PC-9 (cell line): Measurements from ENCODE around the gene ADAM19.

Experiments
- EZH2 ChIP-seq: fragments of 200-600 bp; sonication (generic); IDR thresholded peaks from 2 replicates; pipeline ENCODE4 v1.8.0; 2017; ENCODE audit warnings: antibody characterized with exemption, low read depth
- TF ChIP-seq, protein P1 (sequence below): fragments of 200-600 bp; sonication (generic); conservative IDR thresholded peaks from 2 replicates; pipeline ENCODE4 v1.6.1; 2017; ENCODE audit warnings: mixed run types, antibody characterized with exemption, mild to moderate bottlenecking, moderate library complexity

DNA sequence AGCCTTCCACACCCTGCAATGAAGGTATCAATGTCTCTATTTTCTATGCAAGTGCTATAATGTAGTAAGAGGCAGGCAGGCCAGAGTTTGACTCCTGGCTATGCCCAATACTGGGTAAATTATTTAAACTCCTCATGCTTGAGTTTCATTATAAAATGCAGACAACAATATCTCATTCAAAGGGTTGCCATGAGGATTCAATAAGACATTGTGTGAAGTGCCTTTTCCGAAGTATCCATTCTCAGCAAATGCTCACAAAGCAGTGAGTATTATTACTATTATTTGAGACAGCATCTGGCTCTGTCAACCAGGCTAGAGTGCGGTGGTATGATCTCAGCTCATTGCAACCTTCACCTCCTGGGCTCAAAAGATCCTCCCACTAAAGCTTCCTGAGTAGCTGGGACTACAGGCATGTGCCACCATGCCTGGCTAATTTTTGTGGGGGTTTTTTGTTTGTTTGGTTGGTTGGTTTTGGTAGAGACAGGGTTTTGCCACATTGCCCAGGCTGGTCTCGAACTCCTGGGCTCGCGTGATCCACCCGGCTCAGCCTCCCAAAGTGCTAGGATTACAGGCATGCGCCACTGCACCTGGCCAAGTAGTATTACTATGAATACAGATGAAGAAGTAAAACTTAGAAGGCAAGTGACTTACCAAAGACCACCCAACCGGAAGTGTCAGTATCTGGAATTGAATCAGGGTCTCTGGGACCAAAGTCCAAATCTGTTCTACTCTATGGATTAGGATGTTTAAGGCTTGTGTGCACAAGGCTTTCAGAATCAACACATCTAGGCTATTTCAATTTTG is 18.8 kb downstream of the ADAM19 start:
- TF ChIP-seq, protein P1, sequence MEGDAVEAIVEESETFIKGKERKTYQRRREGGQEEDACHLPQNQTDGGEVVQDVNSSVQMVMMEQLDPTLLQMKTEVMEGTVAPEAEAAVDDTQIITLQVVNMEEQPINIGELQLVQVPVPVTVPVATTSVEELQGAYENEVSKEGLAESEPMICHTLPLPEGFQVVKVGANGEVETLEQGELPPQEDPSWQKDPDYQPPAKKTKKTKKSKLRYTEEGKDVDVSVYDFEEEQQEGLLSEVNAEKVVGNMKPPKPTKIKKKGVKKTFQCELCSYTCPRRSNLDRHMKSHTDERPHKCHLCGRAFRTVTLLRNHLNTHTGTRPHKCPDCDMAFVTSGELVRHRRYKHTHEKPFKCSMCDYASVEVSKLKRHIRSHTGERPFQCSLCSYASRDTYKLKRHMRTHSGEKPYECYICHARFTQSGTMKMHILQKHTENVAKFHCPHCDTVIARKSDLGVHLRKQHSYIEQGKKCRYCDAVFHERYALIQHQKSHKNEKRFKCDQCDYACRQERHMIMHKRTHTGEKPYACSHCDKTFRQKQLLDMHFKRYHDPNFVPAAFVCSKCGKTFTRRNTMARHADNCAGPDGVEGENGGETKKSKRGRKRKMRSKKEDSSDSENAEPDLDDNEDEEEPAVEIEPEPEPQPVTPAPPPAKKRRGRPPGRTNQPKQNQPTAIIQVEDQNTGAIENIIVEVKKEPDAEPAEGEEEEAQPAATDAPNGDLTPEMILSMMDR: no peak
- no peak for TF ChIP-seq EZH2
